IMR-90 (cell line): ENCODE measurements around the gene STYK1. TPM values are rescaled to one million over a fixed set of nuclear protein-coding genes. Genes with fewer than 3 reads are reported as not detected.

ENCODE experiments used
- ATAC-seq: fragments of 200-7000 bp; cut with Tn5 transposase; 2 replicates; pipeline ENCODE4 v1.9.1; 2020; ENCODE audit warnings: low read depth, mild to moderate bottlenecking, moderate library complexity
- BruUV-seq: library from RNA; stranded (reverse); fragments of 400-500 nt; replicated peaks from 2 replicates; lab custom pipeline; 2021; lab: Mats Ljungman, UMichigan
- CTCF ChIA-PET: fragments of 300-600 bp; formaldehyde crosslinking; extraction: SDS; loops from one replicate; lab custom pipeline; 2021; ENCODE audit warnings: antibody characterized with exemption; lab: Yijun Ruan, JAX
- POLR2A ChIA-PET: fragments of 300-600 bp; sonication (Branson Sonifier 250); formaldehyde crosslinking; loops from one replicate; lab custom pipeline; 2022; ENCODE audit warnings: antibody characterized with exemption; ENCODE audit not compliant: unreplicated experiment; lab: Charles Lee
- DNase-seq: peaks from one replicate; pipeline ENCODE4 v3.0.0; 2013
- H2AFZ ChIP-seq: replicated peaks from 2 replicates; pipeline ENCODE3; 2013; ENCODE audit warnings: low read length, mild to moderate bottlenecking; ENCODE audit not compliant: poor library complexity
- H2AK5ac ChIP-seq: 2 replicates; pipeline ENCODE4 v1.6.1; 2013; ENCODE audit warnings: low read depth, low read length, inconsistent platforms
- H2AK9ac ChIP-seq: replicated peaks from 2 replicates; pipeline ENCODE3; 2013; ENCODE audit warnings: mild to moderate bottlenecking, low read depth, low read length, moderate library complexity; ENCODE audit not compliant: poor library complexity
- H2BK120ac ChIP-seq: 2 replicates; pipeline ENCODE4 v1.6.1; 2013; ENCODE audit warnings: low read depth, low read length, inconsistent platforms
- H2BK15ac ChIP-seq: 3 replicates; pipeline ENCODE4 v1.6.1; 2013; ENCODE audit warnings: low read depth, low read length, inconsistent platforms
- H2BK20ac ChIP-seq: 2 replicates; pipeline ENCODE4 v1.6.1; 2013; ENCODE audit warnings: low read depth, mild to moderate bottlenecking, inconsistent platforms, low read length, moderate library complexity
- H2BK5ac ChIP-seq: 2 replicates; pipeline ENCODE4 v1.6.1; 2013; ENCODE audit warnings: mild to moderate bottlenecking, low read depth, low read length, inconsistent platforms; ENCODE audit not compliant: poor library complexity, severe bottlenecking
- H3K14ac ChIP-seq: replicated peaks from 2 replicates; pipeline ENCODE4 v1.6.1; 2013; ENCODE audit warnings: low read depth, low read length, inconsistent platforms
- H3K18ac ChIP-seq: 2 replicates; pipeline ENCODE4 v1.6.1; 2013; ENCODE audit warnings: low read depth, low read length, control low read depth
- H3K23ac ChIP-seq: 2 replicates; pipeline ENCODE4 v1.6.1; 2013; ENCODE audit warnings: low read depth, low read length, inconsistent platforms
- H3K27ac ChIP-seq: 2 replicates; pipeline ENCODE4 v1.5.1; 2013; ENCODE audit warnings: mild to moderate bottlenecking, control low read depth, low read length; ENCODE audit not compliant: insufficient read depth
- H3K27me3 ChIP-seq: 2 replicates; pipeline ENCODE4 v1.6.1; 2013; ENCODE audit warnings: low read length; ENCODE audit not compliant: control insufficient read depth, insufficient read depth
- H3K36me3 ChIP-seq: 2 replicates; pipeline ENCODE4 v1.6.1; 2013; ENCODE audit warnings: low read length, mixed read lengths; ENCODE audit not compliant: control insufficient read depth, insufficient read depth
- H3K4ac ChIP-seq: 2 replicates; pipeline ENCODE4 v1.6.1; 2013; ENCODE audit warnings: low read depth, low read length, inconsistent platforms
- H3K4me1 ChIP-seq: 2 replicates; pipeline ENCODE4 v1.6.1; 2013; ENCODE audit warnings: low read length, mixed read lengths; ENCODE audit not compliant: control insufficient read depth, insufficient read depth
- H3K4me2 ChIP-seq: 2 replicates; pipeline ENCODE4 v1.6.1; 2013; ENCODE audit warnings: low read depth, mild to moderate bottlenecking, control low read depth, low read length, moderate library complexity
- H3K4me3 ChIP-seq: 2 replicates; pipeline ENCODE4 v1.5.1; 2013; ENCODE audit warnings: low read depth, mild to moderate bottlenecking, control low read depth, low read length, moderate library complexity; ENCODE audit not compliant: insufficient read depth
- H3K56ac ChIP-seq: 2 replicates; pipeline ENCODE4 v1.6.1; 2013; ENCODE audit warnings: low read length, inconsistent platforms; ENCODE audit not compliant: insufficient read depth; ENCODE audit errors: extremely low read depth
- H3K79me1 ChIP-seq, 2 experiments: 2 replicates each; pipeline ENCODE4 v1.6.1; 2013; ENCODE audit warnings: low read length in 2 of 2, inconsistent platforms in 1 of 2, low read depth in 1 of 2
- H3K9ac ChIP-seq: 2 replicates; pipeline ENCODE4 v1.6.1; 2013; ENCODE audit warnings: low read depth, low read length, control low read depth
- H3K9me1 ChIP-seq: 2 replicates; pipeline ENCODE4 v1.6.1; 2013; ENCODE audit warnings: low read length, inconsistent platforms; ENCODE audit not compliant: insufficient read depth
- H3K9me3 ChIP-seq: 2 replicates; pipeline ENCODE4 v1.6.1; 2013; ENCODE audit warnings: low read length; ENCODE audit not compliant: control insufficient read depth, insufficient read depth
- H4K20me1 ChIP-seq: 2 replicates; pipeline ENCODE4 v1.6.1; 2013; ENCODE audit warnings: low read length, inconsistent platforms; ENCODE audit not compliant: insufficient read depth
- H4K5ac ChIP-seq: 2 replicates; pipeline ENCODE4 v1.6.1; 2013; ENCODE audit warnings: mild to moderate bottlenecking, low read depth, low read length, control low read depth
- H4K8ac ChIP-seq, 2 experiments: 2 replicates each; pipeline ENCODE4 v1.6.1; 2013; ENCODE audit warnings: low read depth in 2 of 2, low read length in 2 of 2, control low read depth in 1 of 2, inconsistent platforms in 1 of 2
- H4K91ac ChIP-seq: 2 replicates; pipeline ENCODE4 v1.6.1; 2013; ENCODE audit warnings: low read depth, low read length, inconsistent platforms; ENCODE audit not compliant: insufficient read depth
- CHD1 ChIP-seq: IDR thresholded peaks from 2 replicates; pipeline ENCODE4 v1.6.1; 2012; ENCODE audit warnings: low read depth, low read length, improper control_type of control experiment
- ELK1 ChIP-seq: fragments of 150-350 bp; IDR thresholded peaks from 2 replicates; pipeline ENCODE4 v1.6.1; 2016; ENCODE audit warnings: low read depth, mild to moderate bottlenecking, low read length, moderate library complexity, borderline replicate concordance
- MAZ ChIP-seq: IDR thresholded peaks from 2 replicates; pipeline ENCODE4 v1.6.1; 2012; ENCODE audit warnings: low read depth, mild to moderate bottlenecking, low read length, improper control_type of control experiment, moderate library complexity, borderline replicate concordance
- NFE2L2 ChIP-seq: fragments of 150-350 bp; IDR thresholded peaks from 2 replicates; pipeline ENCODE4 v1.6.1; 2016; ENCODE audit warnings: low read depth, mild to moderate bottlenecking, low read length
- POLR2A ChIP-seq: IDR thresholded peaks from 2 replicates; pipeline ENCODE4 v1.6.1; 2012; ENCODE audit warnings: mild to moderate bottlenecking, low read depth, low read length
- RAD21 ChIP-seq: IDR thresholded peaks from 2 replicates; pipeline ENCODE4 v1.6.1; 2012; ENCODE audit warnings: low read length, improper control_type of control experiment
- RCOR1 ChIP-seq: IDR thresholded peaks from 2 replicates; pipeline ENCODE4 v1.6.1; 2012; ENCODE audit warnings: mild to moderate bottlenecking, low read length, improper control_type of control experiment; ENCODE audit not compliant: insufficient replicate concordance
- RFX5 ChIP-seq: IDR thresholded peaks from 2 replicates; pipeline ENCODE4 v1.8.0; 2012; ENCODE audit warnings: low read depth, mild to moderate bottlenecking, low read length, moderate library complexity
- SMC3 ChIP-seq: fragments of 150-350 bp; IDR thresholded peaks from 2 replicates; pipeline ENCODE4 v1.6.1; 2016; ENCODE audit warnings: low read depth, mild to moderate bottlenecking, antibody characterized with exemption, low read length, moderate library complexity
- USF2 ChIP-seq: fragments of 150-350 bp; IDR thresholded peaks from 2 replicates; pipeline ENCODE4 v1.6.1; 2017; ENCODE audit warnings: mild to moderate bottlenecking, antibody characterized with exemption, low read length, low read depth
- WGBS, 2 experiments: methylation state at CpG; one replicate each; pipeline versions ENCODE4 v1.1.5 to v1.1.7; 2013; ENCODE audit warnings: missing lambda C conversion rate in 2 of 2; ENCODE audit not compliant: insufficient read length in 1 of 2; ENCODE audit errors: extremely low coverage in 2 of 2; 5-methylcytosine and 5-hydroxymethylcytosine counted together
- dilution Hi-C: fragments of 300-500 bp; cut with HindIII; formaldehyde crosslinking; loops from one replicate; pipeline ENCODE4 v1.14.3; 2018; ENCODE audit warnings: low sequenced_read_pairs; ENCODE audit not compliant: unreplicated experiment
- in situ Hi-C: fragments of 300-500 bp; cut with MboI; formaldehyde crosslinking; loops from 3 replicates; pipeline ENCODE4 v1.14.3; 2019; ENCODE audit warnings: low sequenced_read_pairs, inconsistent platforms, mixed read lengths
- intact Hi-C: fragments of 100-400 bp; cut with micrococcal nuclease; formaldehyde crosslinking; loops from 2 replicates; pipeline ENCODE4 v1.10.0; 2022
- polyA plus RNA-seq, 3 experiments: library from polyadenylated mRNA; depleted of rRNA; stranded (reverse); fragments of >200 nt; gene quantifications; 2 replicates each; pipeline ENCODE4 v1.2.3, GENCODE V29; 2012; ENCODE audit warnings: low replicate concordance in 1 of 3
- total RNA-seq: library from RNA; depleted of rRNA; stranded (reverse); fragments of >200 nt; gene quantifications from 2 replicates; pipeline ENCODE4 v1.2.3, GENCODE V29; 2012

Gene STYK1
- total and polyA plus RNA-seq, 2 of the 4 experiments (the other 2 are of a cell fraction) = 0.36 to 0.72 TPM

- in situ Hi-C loops = no loop called here
- no peaks in the 10 kb centered on the region for H3K9me3 ChIP-seq
Observed at GRCh38 chr12:10688042-10688441, 14.2 kb upstream of the STYK1 start.

More at GRCh38 chr12:10688042-10688441, 14.2 kb upstream of the STYK1 start:
- Histone ChIP-seq H4K5ac (no peak overlapping the region), H2BK5ac (no peak overlapping the region), H3K4me2 (no peak overlapping the region), H3K9me1 (0 out of 2 replicates have a peak, but pooled peaks cover 3% of the 10 kb centered on the region), H3K9ac (no peak overlapping the region), H4K8ac (no peak overlapping the region), H2AFZ (no peak overlapping the region), H2BK20ac (no peak overlapping the region), H3K27me3 (peaks cover 2% of the 10 kb centered on the region), H2AK9ac (no peak overlapping the region), H3K23ac (no peak overlapping the region), H3K14ac (no peak overlapping the region), H3K79me1 (no peaks in the 10 kb centered on the region), H2BK120ac (no peak overlapping the region), H3K4ac (no peak overlapping the region), H3K4me1 (no peaks in the 10 kb centered on the region), H3K56ac (no peak overlapping the region), H3K36me3 (peaks cover 2% of the 10 kb centered on the region; the same call in 1 of the 2 replicates), H3K4me3 (no peak overlapping the region), H3K18ac (no peak overlapping the region), H3K27ac (no peak overlapping the region), H4K20me1 (no peaks in the 10 kb centered on the region), H4K91ac (no peak overlapping the region), H2BK15ac (no peak overlapping the region), H2AK5ac (no peak overlapping the region)
- dilution Hi-C loops (no loop called here), intact Hi-C loops (no loop called here)
- no peak for ATAC-seq
- POLR2A ChIA-PET = no interaction called here
- no peak for TF ChIP-seq RAD21
- no peak for TF ChIP-seq POLR2A
- TF ChIP-seq CHD1 = no peak
- no peak for TF ChIP-seq ELK1
- no peak for TF ChIP-seq NFE2L2
- TF ChIP-seq SMC3 = no peak
- no peak for TF ChIP-seq RCOR1
- no peak for TF ChIP-seq USF2
- TF ChIP-seq RFX5 = no peak
- no peak for TF ChIP-seq MAZ
- WGBS, 2 experiments = no CpG with 5 or more reads among the region's 1 CpG
- no TSS peak for BruUV-seq
- no peak for DNase-seq
- CTCF ChIA-PET = no interaction called here
